PC-3 (cell line): ENCODE results near the gene MAEA. TPM values are rescaled to one million over a fixed set of nuclear protein-coding genes. Genes with fewer than 3 reads are reported as not detected.

Source experiments
- ATAC-seq: fragments of 200-7000 bp; cut with Tn5 transposase; 2 replicates; pipeline ENCODE4 v1.9.1; 2020; ENCODE audit warnings: mild to moderate bottlenecking, moderate library complexity
- BruUV-seq: library from RNA; stranded (reverse); fragments of 400-500 nt; replicated peaks from 2 replicates; lab custom pipeline; 2021; lab: Mats Ljungman, UMichigan
- CTCF ChIA-PET: fragments of 300-600 bp; sonication (Branson Sonifier 250); formaldehyde crosslinking; loops from one replicate; lab custom pipeline; 2022; ENCODE audit warnings: antibody characterized with exemption; lab: Charles Lee
- POLR2A ChIA-PET: fragments of 300-600 bp; sonication (Branson Sonifier 250); formaldehyde crosslinking; loops from one replicate; lab custom pipeline; 2022; ENCODE audit warnings: antibody characterized with exemption; ENCODE audit not compliant: unreplicated experiment; lab: Charles Lee
- DNase-seq: peaks from one replicate; pipeline ENCODE4 v3.0.0-alpha.2; 2015
- H2AFZ ChIP-seq: fragments of 300-600 bp; sonication (generic); 2 replicates; pipeline ENCODE4 v1.6.0; 2016; ENCODE audit warnings: antibody characterized with exemption, low read length
- H3F3A ChIP-seq: fragments of 300-600 bp; sonication (generic); one replicate; pipeline ENCODE4 v1.6.0; 2017; ENCODE audit warnings: antibody characterized with exemption, low read length, control low read depth, mild to moderate bottlenecking; ENCODE audit not compliant: unreplicated experiment
- H3K27ac ChIP-seq: fragments of 300-600 bp; sonication (generic); 2 replicates; pipeline ENCODE4 v1.5.1; 2016; ENCODE audit warnings: mild to moderate bottlenecking, low read length
- H3K27me3 ChIP-seq: fragments of 300-600 bp; sonication (generic); 2 replicates; pipeline ENCODE4 v1.6.1; 2016; ENCODE audit warnings: low read length, mixed read lengths
- H3K36me3 ChIP-seq: fragments of 300-600 bp; sonication (generic); 2 replicates; pipeline ENCODE4 v1.6.1; 2016; ENCODE audit warnings: low read depth, mixed run types, low read length, mixed read lengths
- H3K4me1 ChIP-seq: fragments of 300-600 bp; sonication (generic); 2 replicates; pipeline ENCODE4 v1.5.1; 2016; ENCODE audit warnings: low read length; ENCODE audit not compliant: insufficient read depth
- H3K4me2 ChIP-seq: fragments of 300-600 bp; sonication (generic); 2 replicates; pipeline ENCODE4 v1.6.0; 2016; ENCODE audit warnings: low read length
- H3K4me3 ChIP-seq: fragments of 300-600 bp; sonication (generic); 2 replicates; pipeline ENCODE4 v1.5.1; 2016; ENCODE audit warnings: mild to moderate bottlenecking, low read length, mixed read lengths
- H3K79me2 ChIP-seq: fragments of 300-600 bp; sonication (generic); 2 replicates; pipeline ENCODE4 v1.6.1; 2017; ENCODE audit warnings: low read length, mixed read lengths
- H3K9ac ChIP-seq: fragments of 300-600 bp; sonication (generic); 2 replicates; pipeline ENCODE4 v1.6.0; 2016; ENCODE audit warnings: mild to moderate bottlenecking, low read length
- H3K9me2 ChIP-seq: fragments of 300-600 bp; sonication (generic); replicated peaks from 2 replicates; pipeline ENCODE4 v1.6.1; 2016; ENCODE audit warnings: mixed run types, low read length, mixed read lengths
- H3K9me3 ChIP-seq: fragments of 300-600 bp; sonication (generic); 2 replicates; pipeline ENCODE4 v1.6.1; 2016; ENCODE audit warnings: low read length, mixed read lengths
- H4K20me1 ChIP-seq: fragments of 300-600 bp; sonication (generic); 2 replicates; pipeline ENCODE4 v1.6.1; 2016; ENCODE audit warnings: low read length, mixed read lengths
- EZH2 ChIP-seq: fragments of 300-600 bp; sonication (generic); IDR thresholded peaks from one replicate; pipeline ENCODE4 v1.6.1; 2017; ENCODE audit warnings: antibody characterized with exemption, mild to moderate bottlenecking, low read length; ENCODE audit not compliant: unreplicated experiment
- EZH2phosphoT487 ChIP-seq: fragments of 300-600 bp; sonication (generic); IDR thresholded peaks from 2 replicates; pipeline ENCODE4 v1.6.1; 2018; ENCODE audit warnings: mild to moderate bottlenecking, antibody characterized with exemption, low read length, borderline replicate concordance
- intact Hi-C: fragments of 100-400 bp; cut with micrococcal nuclease; formaldehyde crosslinking; loops from 2 replicates; pipeline ENCODE4 v1.9.0; 2023
- total RNA-seq: library from RNA; depleted of rRNA; stranded (reverse); fragments of >200 nt; gene quantifications from 2 replicates; pipeline ENCODE4 v1.2.3, GENCODE V29; 2014
- TF ChIP-seq, protein P1 (sequence below): fragments of 300-600 bp; sonication (generic); conservative IDR thresholded peaks from 2 replicates; pipeline ENCODE4 v1.5.1; 2017; ENCODE audit warnings: antibody characterized with exemption, low read depth, mild to moderate bottlenecking, low read length

MAEA gene
- total RNA-seq, 1 experiment from 2014 or later = 48.1 TPM

DNA sequence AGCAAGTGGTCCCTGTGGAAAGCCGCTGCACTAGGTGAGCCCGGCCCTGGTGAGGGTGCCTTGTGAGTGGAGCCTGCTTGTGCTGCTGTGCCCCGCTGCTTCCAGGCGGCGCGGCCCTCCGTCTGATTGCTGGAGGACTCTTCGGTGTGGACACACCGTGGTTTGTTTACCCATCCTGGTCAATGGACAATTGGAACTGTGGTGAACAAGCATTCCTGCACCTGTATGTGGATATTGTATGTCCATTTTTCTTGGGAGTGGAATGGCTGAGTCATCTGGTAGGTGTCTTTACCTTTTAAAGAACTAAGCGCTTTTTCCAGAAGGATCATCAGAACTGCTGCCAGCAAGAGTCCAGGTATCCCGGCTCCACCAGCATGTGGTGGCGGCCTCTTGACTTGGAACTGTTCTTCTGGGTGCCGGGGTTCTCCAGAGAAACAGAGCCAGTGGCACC, 15.6 kb downstream of the MAEA start:
- Histone ChIP-seq H3K4me3 (no peak overlapping the region), H3K9me3 (no peaks in the 10 kb centered on the region), H3K79me2 (peaks cover 91% of the 10 kb centered on the region), H3K4me1 (peaks cover 6% of the 10 kb centered on the region; the same call in 1 of the 2 replicates), H3K4me2 (no peak overlapping the region), H2AFZ (no peak overlapping the region), H3K9me2 (no peaks in the 10 kb centered on the region), H3K27me3 (no peaks in the 10 kb centered on the region), H3F3A (no peaks in the 10 kb centered on the region), H3K9ac (no peak overlapping the region), H3K36me3 (peaks cover 4% of the 10 kb centered on the region), H4K20me1 (0 out of 2 replicates have a peak, but pooled peaks cover 3% of the 10 kb centered on the region), H3K27ac (no peak overlapping the region)
- POLR2A ChIA-PET = no interaction called here
- no TSS peak for BruUV-seq
- peak; percentile 60 for DNase-seq
- no peak for TF ChIP-seq EZH2phosphoT487
- TF ChIP-seq, protein P1, sequence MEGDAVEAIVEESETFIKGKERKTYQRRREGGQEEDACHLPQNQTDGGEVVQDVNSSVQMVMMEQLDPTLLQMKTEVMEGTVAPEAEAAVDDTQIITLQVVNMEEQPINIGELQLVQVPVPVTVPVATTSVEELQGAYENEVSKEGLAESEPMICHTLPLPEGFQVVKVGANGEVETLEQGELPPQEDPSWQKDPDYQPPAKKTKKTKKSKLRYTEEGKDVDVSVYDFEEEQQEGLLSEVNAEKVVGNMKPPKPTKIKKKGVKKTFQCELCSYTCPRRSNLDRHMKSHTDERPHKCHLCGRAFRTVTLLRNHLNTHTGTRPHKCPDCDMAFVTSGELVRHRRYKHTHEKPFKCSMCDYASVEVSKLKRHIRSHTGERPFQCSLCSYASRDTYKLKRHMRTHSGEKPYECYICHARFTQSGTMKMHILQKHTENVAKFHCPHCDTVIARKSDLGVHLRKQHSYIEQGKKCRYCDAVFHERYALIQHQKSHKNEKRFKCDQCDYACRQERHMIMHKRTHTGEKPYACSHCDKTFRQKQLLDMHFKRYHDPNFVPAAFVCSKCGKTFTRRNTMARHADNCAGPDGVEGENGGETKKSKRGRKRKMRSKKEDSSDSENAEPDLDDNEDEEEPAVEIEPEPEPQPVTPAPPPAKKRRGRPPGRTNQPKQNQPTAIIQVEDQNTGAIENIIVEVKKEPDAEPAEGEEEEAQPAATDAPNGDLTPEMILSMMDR = no peak
- intact Hi-C loops = no loop called here
- CTCF ChIA-PET = no interaction called here
- peak; percentile 33 for ATAC-seq

- no peak overlapping the region for H3K9ac ChIP-seq
- no peak for DNase-seq
- no peaks in the 10 kb centered on the region for H3F3A ChIP-seq
- H3K27me3 ChIP-seq = no peaks in the 10 kb centered on the region
- no TSS peak for BruUV-seq
- peaks cover 4% of the 10 kb centered on the region for H3K36me3 ChIP-seq
- peaks cover 6% of the 10 kb centered on the region; the same call in 1 of the 2 replicates for H3K4me1 ChIP-seq
- intact Hi-C loops = no loop called here
- peaks cover 91% of the 10 kb centered on the region for H3K79me2 ChIP-seq
- no peak overlapping the region for H3K4me2 ChIP-seq
- no peak overlapping the region for H3K27ac ChIP-seq
- ATAC-seq = no peak
- no peak overlapping the region for H3K4me3 ChIP-seq
- no peak overlapping the region for H2AFZ ChIP-seq
- H4K20me1 ChIP-seq = no peaks in the 10 kb centered on the region
- POLR2A ChIA-PET = no interaction called here
- H3K9me2 ChIP-seq = no peaks in the 10 kb centered on the region
- CTCF ChIA-PET = no interaction called here
- H3K9me3 ChIP-seq = no peaks in the 10 kb centered on the region
- TF ChIP-seq EZH2 (no peak), EZH2phosphoT487 (no peak)
- TF ChIP-seq, protein P1 = no peak
Observed at GRCh38 chr4:1305781-1306455, 16.2 kb downstream of the MAEA start.

DNA sequence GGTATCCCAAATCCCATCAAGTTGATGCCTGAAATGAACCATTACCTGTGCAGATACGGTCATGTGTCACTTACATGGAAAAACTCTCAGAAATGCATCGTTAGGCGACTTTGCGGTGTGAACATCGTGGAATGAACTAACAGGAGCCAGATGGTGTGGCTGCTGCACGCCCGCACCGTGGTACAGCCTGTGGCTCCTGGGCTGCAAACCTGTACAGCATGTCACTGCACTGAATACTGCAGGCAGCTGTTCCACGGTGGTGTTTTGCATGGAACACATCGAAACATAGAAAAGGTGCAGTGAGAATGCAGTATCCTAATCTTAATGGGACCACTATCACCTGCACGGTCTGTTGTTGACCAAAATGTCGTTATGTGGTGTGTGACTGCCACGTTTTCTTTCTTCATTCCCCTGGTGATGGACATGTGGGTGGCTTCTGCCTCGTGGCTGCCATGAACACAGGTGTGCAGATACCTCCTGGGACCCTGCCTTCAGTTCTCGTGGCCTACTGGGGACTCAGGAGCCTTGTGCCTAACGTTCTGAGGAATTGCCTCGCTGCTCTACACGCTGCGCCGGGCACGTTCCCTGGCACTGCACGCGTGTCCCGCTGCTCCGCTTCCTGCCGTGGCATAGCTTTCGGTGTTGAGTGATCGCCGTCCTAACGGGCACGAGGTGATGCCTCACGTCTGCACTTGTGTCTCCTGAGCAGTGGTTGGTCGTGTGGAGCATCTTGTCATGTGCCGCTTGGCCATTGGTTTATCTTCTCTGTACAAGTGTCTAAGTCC, 18.5 kb downstream of the MAEA start:
- Histone ChIP-seq H3K9me3 (no peaks in the 10 kb centered on the region), H3K9ac (no peak overlapping the region), H3K4me3 (no peak overlapping the region), H3K27ac (no peak overlapping the region), H2AFZ (no peak overlapping the region), H3F3A (no peaks in the 10 kb centered on the region), H4K20me1 (no peaks in the 10 kb centered on the region), H3K36me3 (peaks cover 7% of the 10 kb centered on the region), H3K27me3 (no peaks in the 10 kb centered on the region), H3K4me2 (no peak overlapping the region), H3K4me1 (peaks cover 6% of the 10 kb centered on the region; the same call in 1 of the 2 replicates), H3K9me2 (no peaks in the 10 kb centered on the region), H3K79me2 (peaks cover 80% of the 10 kb centered on the region)
- ATAC-seq = no peak
- no TSS peak for BruUV-seq
- ChIA-PET CTCF (no interaction called here), POLR2A (no interaction called here)
- intact Hi-C loops = no loop called here
- TF ChIP-seq, protein P1 = no peak
- TF ChIP-seq EZH2phosphoT487 (no peak), EZH2 (no peak)
- DNase-seq = no peak
